PC-3 (cell line): Measurements from ENCODE around the gene USP1.

Source experiments
- EZH2 ChIP-seq: fragments of 300-600 bp; sonication (generic); IDR thresholded peaks from one replicate; pipeline ENCODE4 v1.6.1; 2017; ENCODE audit warnings: antibody characterized with exemption, mild to moderate bottlenecking, low read length; ENCODE audit not compliant: unreplicated experiment
- EZH2phosphoT487 ChIP-seq: fragments of 300-600 bp; sonication (generic); IDR thresholded peaks from 2 replicates; pipeline ENCODE4 v1.6.1; 2018; ENCODE audit warnings: mild to moderate bottlenecking, antibody characterized with exemption, low read length, borderline replicate concordance
- TF ChIP-seq, protein P1 (sequence below): fragments of 300-600 bp; sonication (generic); conservative IDR thresholded peaks from 2 replicates; pipeline ENCODE4 v1.5.1; 2017; ENCODE audit warnings: antibody characterized with exemption, low read depth, mild to moderate bottlenecking, low read length

DNA sequence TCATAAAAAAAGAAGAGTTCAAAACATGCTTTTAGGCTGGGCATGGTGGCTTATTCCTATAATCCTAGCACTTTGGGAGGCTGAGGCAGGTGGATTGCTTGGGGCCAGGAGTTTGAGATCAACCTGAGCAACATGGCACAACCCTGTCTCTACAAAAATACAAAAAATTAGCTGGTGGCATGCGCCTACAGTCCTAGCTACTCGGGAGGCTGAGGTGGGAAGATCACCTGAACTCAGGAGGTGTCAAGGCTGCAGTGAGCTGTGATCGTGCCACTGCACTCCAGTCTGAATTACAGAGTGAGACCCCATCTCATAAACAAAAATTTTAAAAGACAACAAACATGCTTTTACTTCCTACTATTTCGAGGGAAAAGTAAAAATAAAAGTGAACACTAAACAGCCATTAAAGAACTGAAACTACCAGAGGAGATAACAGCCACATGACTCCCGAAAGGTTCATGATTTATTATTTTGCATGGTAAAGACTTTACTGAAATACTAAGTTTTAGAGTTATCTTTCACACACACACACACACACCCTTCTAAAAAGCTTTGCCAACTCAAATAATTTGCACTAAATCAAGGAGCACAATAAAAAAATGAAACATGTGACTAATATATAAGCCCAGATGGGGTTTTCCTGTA, 48.1 kb downstream of the USP1 start:
- TF ChIP-seq EZH2: no peak
- TF ChIP-seq, protein P1, sequence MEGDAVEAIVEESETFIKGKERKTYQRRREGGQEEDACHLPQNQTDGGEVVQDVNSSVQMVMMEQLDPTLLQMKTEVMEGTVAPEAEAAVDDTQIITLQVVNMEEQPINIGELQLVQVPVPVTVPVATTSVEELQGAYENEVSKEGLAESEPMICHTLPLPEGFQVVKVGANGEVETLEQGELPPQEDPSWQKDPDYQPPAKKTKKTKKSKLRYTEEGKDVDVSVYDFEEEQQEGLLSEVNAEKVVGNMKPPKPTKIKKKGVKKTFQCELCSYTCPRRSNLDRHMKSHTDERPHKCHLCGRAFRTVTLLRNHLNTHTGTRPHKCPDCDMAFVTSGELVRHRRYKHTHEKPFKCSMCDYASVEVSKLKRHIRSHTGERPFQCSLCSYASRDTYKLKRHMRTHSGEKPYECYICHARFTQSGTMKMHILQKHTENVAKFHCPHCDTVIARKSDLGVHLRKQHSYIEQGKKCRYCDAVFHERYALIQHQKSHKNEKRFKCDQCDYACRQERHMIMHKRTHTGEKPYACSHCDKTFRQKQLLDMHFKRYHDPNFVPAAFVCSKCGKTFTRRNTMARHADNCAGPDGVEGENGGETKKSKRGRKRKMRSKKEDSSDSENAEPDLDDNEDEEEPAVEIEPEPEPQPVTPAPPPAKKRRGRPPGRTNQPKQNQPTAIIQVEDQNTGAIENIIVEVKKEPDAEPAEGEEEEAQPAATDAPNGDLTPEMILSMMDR: no peak
- TF ChIP-seq EZH2phosphoT487: no peak
